ENCODE results near the gene AKAP1. TPM values are rescaled to one million over a fixed set of nuclear protein-coding genes. Genes with fewer than 3 reads are reported as not detected.

The AKAP1 gene, protein sequence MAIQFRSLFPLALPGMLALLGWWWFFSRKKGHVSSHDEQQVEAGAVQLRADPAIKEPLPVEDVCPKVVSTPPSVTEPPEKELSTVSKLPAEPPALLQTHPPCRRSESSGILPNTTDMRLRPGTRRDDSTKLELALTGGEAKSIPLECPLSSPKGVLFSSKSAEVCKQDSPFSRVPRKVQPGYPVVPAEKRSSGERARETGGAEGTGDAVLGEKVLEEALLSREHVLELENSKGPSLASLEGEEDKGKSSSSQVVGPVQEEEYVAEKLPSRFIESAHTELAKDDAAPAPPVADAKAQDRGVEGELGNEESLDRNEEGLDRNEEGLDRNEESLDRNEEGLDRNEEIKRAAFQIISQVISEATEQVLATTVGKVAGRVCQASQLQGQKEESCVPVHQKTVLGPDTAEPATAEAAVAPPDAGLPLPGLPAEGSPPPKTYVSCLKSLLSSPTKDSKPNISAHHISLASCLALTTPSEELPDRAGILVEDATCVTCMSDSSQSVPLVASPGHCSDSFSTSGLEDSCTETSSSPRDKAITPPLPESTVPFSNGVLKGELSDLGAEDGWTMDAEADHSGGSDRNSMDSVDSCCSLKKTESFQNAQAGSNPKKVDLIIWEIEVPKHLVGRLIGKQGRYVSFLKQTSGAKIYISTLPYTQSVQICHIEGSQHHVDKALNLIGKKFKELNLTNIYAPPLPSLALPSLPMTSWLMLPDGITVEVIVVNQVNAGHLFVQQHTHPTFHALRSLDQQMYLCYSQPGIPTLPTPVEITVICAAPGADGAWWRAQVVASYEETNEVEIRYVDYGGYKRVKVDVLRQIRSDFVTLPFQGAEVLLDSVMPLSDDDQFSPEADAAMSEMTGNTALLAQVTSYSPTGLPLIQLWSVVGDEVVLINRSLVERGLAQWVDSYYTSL
- total RNA-seq = 10 to 100 TPM; 30.0 to 33.6 TPM

DNA sequence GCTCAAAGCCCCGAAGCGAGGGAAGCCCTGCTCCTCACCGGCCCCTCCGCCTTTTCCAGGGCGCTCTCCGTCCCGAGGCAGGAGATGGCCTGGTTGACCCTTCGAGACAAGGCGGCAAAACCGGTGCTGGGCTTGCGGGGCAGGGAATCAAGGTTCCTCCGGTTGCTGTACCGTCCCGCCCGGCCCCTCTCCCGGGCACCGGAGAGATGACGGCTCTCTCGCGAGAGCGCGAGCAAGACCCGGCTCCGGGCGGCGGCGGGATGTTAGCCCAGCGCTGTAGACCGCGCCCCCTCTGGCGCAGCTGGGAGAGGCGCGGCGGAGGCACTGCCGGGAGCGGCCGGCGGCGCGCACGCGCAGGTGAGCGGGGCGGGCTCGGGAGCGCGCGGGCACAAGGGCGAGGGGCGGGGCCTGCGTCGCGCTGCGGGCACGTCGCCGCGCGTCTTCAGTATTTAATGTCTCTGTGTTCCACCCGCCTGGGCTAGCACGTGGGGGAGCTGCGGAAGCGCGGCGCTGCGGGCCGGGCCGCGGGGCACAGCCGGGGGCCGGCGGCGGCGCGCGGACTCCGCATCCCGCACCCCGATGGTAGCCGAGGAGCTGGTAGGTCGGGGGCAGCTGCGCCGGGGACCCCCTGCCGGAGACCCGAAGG lies at the start of gene AKAP1:
Gene AKAP1 (plus strand): TSS at position 445 of the 646 bp plus-strand sequence. CDS start 20,219 bp downstream, outside the sequence.
- Mint-ChIP-seq H3K27ac (peak within 1 kb of the TSS; percentile 93), H3K27me3 (ENCODE audit: low read depth) (peaks cover 3% of the 10 kb centered on the region), H3K4me3 (peak within 1 kb of the TSS; percentile 87), H3K9me3 (ENCODE audit: insufficient read depth) (no peaks in the 10 kb centered on the region), H3K4me1 (ENCODE audit: low read depth) (peaks cover 34% of the 10 kb centered on the region), H3K36me3 (ENCODE audit: low read depth) (no peaks in the 10 kb centered on the region)
- peak; percentile 96 for DNase-seq
- ATAC-seq = peak; percentile 92
- POLR2A ChIA-PET = interaction anchor here (0.5 to 2.1 kb wide), 8 partner anchors 15 to 1016 kb away, joined by 3 to 7 read pairs (median 3); partner anchors contain the start of gene TRIM25
- CTCF ChIA-PET = interaction anchor here (1.0 to 1.5 kb wide), 2 partner anchors 265 to 663 kb away, joined by 3 to 4 read pairs; no protein-coding TSS in a partner anchor

DNA sequence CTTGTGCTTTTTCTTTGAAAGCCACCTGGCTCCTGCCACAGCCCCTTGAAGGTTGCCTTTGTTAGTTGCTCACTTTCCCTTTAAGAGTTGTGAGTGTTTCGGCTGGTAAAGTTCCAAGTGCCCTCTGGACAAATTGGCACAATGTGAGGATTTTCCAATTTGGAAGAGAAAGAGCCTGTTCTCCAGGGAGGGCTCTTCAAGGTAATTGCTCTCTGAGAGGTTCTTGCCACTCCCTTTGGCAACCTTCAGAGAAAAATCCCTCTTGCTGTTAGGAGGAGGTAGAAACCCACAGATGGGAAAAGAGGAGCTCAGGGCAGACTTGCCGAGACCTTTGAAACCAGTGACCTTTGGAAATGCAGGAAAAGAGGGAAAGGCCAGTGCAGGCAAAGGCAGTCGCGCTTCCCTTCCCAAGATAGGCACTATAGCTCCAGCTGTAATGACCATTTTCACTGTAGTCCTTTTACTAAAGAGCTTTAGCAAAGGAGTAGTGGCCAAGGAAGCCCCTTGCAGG lies 49.0 kb upstream of the AKAP1 start:
- no peaks in the 10 kb centered on the region for H3K36me3 Mint-ChIP-seq (ENCODE audit: low read depth)
- no peaks in the 10 kb centered on the region for H3K4me1 Mint-ChIP-seq (ENCODE audit: low read depth)
- peaks cover 37% of the 10 kb centered on the region for H3K27me3 Mint-ChIP-seq (ENCODE audit: low read depth)
- CTCF ChIA-PET = no interaction called here
- H3K4me3 Mint-ChIP-seq = no peak overlapping the region
- DNase-seq (no peak), ATAC-seq (no peak)
- POLR2A ChIA-PET = no interaction called here
- H3K9me3 Mint-ChIP-seq (ENCODE audit: insufficient read depth) = no peaks in the 10 kb centered on the region
- no peak overlapping the region for H3K27ac Mint-ChIP-seq

DNA sequence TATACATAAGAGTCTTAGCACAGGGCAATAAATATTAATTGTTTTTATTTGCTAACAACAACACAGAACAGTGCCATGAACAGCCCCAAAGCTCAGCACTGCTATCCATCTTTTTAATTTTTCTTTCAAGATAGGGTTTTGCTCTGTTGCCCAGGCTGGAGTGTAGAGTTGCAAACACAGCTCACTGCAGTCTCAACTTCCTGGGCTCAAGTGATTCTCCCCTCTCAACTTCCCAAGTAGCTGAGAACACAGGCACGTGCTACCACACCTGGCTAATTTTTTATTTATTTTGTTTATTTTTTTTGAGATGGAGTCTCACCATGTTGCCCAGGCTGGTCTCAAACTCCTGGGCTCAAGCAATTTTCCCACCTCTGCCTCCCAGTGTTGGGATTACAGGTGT lies 47.6 kb upstream of the AKAP1 start:
- CTCF ChIA-PET = no interaction called here
- ATAC-seq (no peak), DNase-seq (no peak)
- Mint-ChIP-seq H3K9me3 (ENCODE audit: insufficient read depth) (no peaks in the 10 kb centered on the region), H3K27ac (no peak overlapping the region), H3K4me3 (no peak overlapping the region), H3K4me1 (ENCODE audit: low read depth) (no peaks in the 10 kb centered on the region), H3K36me3 (ENCODE audit: low read depth) (no peaks in the 10 kb centered on the region), H3K27me3 (ENCODE audit: low read depth) (peaks cover 45% of the 10 kb centered on the region)
- POLR2A ChIA-PET = no interaction called here

DNA sequence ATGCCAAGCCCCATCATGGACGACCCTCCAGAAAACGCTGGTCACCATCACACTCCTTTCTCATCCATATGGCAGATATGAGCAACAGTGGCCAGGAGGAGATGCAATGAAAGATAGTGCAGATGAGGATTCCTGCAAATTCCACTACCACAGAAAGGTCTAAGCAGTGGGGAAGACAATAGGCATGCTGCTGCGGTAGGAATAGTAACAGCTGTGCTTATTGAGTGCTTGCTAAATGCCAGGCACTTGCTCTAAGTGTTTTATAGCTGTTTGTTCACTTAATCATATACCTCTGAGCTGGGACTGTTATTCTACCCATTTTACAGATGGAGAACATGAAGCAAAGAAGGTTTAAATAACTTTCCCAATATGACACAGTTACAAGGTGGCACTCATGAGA lies 46.6 kb upstream of the AKAP1 start:
- no peaks in the 10 kb centered on the region for H3K36me3 Mint-ChIP-seq (ENCODE audit: low read depth)
- H3K27me3 Mint-ChIP-seq (ENCODE audit: low read depth) = peaks cover 53% of the 10 kb centered on the region
- ATAC-seq (no peak), DNase-seq (no peak)
- H3K9me3 Mint-ChIP-seq (ENCODE audit: insufficient read depth) = no peaks in the 10 kb centered on the region
- H3K4me1 Mint-ChIP-seq (ENCODE audit: low read depth) = no peaks in the 10 kb centered on the region
- POLR2A ChIA-PET = no interaction called here
- no peak overlapping the region for H3K4me3 Mint-ChIP-seq
- CTCF ChIA-PET = no interaction called here
- H3K27ac Mint-ChIP-seq = no peak overlapping the region

DNA sequence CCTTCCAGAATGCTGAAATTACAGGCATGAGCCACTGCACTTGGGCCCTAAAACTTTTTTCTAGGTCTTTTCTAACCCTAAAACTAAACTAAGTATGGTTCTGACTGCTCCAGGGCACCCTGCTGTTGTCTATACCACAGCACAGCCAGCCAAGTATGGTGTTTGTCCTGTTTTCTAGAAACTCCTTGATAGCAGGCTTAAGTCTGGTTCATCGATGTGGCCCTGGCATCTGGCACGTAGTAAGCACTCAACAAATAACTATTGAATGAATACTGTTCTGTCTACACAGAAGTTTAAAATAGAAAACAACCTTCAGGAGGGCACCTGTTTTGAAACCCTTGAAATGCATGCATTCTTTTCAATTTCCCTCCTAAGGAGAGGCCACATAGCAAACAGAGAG lies 44.5 kb upstream of the AKAP1 start:
- peaks cover 2% of the 10 kb centered on the region for H3K36me3 Mint-ChIP-seq (ENCODE audit: low read depth)
- POLR2A ChIA-PET = no interaction called here
- H3K4me3 Mint-ChIP-seq = no peak overlapping the region
- H3K27me3 Mint-ChIP-seq (ENCODE audit: low read depth) = peaks cover 65% of the 10 kb centered on the region
- no peaks in the 10 kb centered on the region for H3K9me3 Mint-ChIP-seq (ENCODE audit: insufficient read depth)
- peaks cover 6% of the 10 kb centered on the region for H3K4me1 Mint-ChIP-seq (ENCODE audit: low read depth)
- CTCF ChIA-PET = no interaction called here
- DNase-seq (no peak), ATAC-seq (no peak)
- no peak overlapping the region for H3K27ac Mint-ChIP-seq

DNA sequence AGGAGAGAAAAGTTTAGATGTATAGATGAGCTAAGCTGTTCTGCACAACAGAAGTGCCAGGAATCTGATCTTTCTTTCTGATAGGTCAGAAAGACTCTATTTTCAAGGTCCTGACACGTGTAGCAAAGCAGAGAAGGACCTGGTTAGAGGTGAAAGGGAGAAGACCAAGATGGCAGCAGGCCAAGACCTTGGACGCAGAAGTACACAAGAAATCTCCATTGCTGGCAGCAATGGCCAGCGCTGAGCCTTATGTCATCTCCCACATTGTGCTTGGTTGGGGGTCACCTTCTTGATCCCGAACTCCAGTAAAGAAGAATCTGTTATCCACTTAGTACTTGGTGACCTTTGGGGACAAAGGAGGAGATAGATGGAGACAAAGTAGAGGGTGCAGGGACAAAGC lies 41.8 kb upstream of the AKAP1 start:
- DNase-seq (no peak), ATAC-seq (no peak)
- H3K27me3 Mint-ChIP-seq (ENCODE audit: low read depth) = peaks cover 69% of the 10 kb centered on the region
- POLR2A ChIA-PET = no interaction called here
- H3K9me3 Mint-ChIP-seq (ENCODE audit: insufficient read depth) = no peaks in the 10 kb centered on the region
- H3K27ac Mint-ChIP-seq = no peak overlapping the region
- CTCF ChIA-PET = no interaction called here
- H3K4me1 Mint-ChIP-seq (ENCODE audit: low read depth) = peaks cover 27% of the 10 kb centered on the region
- no peak overlapping the region for H3K4me3 Mint-ChIP-seq
- H3K36me3 Mint-ChIP-seq (ENCODE audit: low read depth) = peaks cover 2% of the 10 kb centered on the region

DNA sequence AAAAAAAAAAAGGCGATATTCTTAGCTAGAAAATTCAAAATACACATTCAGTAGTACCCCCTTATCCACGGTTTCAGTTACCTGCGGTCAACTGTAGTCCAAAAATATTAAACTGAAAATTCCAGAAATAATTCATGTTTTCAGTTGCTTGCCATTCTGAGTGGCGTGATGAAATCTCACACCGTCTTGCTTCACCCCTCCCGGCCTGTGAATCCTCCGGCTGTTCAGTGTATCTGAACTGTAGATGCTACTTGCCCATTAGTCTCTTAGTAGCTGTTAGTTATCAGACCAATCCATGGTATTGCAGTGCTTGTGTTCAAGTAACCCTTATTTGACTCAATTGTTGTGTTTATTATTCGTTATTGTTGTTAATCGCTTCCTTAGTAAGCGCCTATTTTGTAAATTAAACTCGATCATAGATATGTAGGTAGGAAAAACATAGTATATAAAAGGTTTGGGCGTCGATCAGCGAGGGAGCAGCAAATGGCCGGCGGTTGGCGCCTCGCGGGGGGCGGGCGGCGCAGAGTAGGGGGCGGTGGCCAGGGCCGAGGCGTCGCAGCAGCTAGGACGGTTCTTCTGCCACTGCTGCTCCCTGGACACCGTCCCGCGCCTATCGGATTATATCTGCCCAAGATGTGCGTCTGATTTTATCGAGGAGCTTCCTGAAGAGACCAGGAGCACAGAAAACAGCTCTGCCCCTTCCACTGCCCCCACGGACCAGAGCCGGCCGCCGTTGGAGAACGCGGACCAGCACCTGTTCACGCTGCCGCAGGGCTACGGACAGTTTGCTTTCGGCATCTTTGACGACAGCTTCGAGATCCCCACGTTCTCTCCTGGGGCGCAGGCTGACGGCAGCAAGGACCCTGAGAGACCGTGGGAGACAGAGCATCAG lies 39.8 kb upstream of the AKAP1 start:
- Mint-ChIP-seq H3K36me3 (ENCODE audit: low read depth) (peaks cover 2% of the 10 kb centered on the region), H3K27ac (no peak overlapping the region), H3K4me1 (ENCODE audit: low read depth) (peaks cover 27% of the 10 kb centered on the region), H3K4me3 (peak overlapping the region; percentile 64), H3K9me3 (ENCODE audit: insufficient read depth) (no peaks in the 10 kb centered on the region), H3K27me3 (ENCODE audit: low read depth) (peaks cover 59% of the 10 kb centered on the region)
- ChIA-PET POLR2A (no interaction called here), CTCF (no interaction called here)
- ATAC-seq (no peak), DNase-seq (no peak)

DNA sequence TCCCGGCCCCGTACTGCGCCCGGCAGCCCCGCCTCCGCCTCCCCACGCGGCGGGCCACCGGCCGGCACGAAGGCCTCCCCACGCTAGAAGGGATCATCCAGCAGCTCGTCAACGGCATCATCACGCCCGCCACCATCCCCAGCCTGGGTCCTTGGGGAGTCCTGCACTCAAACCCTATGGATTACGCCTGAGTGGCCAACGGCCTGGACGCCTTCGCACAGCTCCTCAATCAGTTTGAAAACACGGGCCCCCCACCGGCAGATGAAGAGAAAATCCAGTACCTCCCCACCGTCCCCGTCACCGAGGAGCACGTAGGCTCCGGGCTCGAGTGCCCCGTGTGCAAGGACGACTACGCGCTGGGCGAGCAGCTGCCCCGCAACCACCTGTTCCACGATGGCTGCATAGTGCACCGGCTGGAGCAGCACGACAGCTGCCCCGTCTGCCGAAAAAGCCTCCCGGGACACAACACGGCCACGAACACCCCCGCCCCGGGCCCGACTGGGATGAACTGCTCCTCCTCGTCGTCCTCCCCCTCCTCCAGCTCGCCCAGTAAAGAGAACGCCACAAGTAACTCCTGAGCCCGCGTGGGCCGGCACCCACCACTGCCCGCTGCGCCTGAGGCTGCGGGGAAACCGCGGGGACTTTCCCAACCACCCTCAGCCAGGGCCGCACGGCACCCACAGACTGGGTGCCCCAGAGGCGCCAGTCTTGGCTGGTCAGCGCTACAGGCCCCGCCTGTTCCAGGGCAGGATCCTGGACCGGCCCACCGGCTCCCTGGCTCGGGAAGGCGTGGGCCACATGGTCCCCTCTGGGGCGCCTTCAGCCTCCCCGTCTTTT lies 39.0 kb upstream of the AKAP1 start:
- Mint-ChIP-seq H3K9me3 (ENCODE audit: insufficient read depth) (no peaks in the 10 kb centered on the region), H3K36me3 (ENCODE audit: low read depth) (peaks cover 2% of the 10 kb centered on the region), H3K27ac (no peak overlapping the region), H3K27me3 (ENCODE audit: low read depth) (peaks cover 59% of the 10 kb centered on the region), H3K4me1 (ENCODE audit: low read depth) (peaks cover 27% of the 10 kb centered on the region), H3K4me3 (peak overlapping the region; percentile 64)
- ATAC-seq (peak; percentile 73), DNase-seq (peak; percentile 32)
- POLR2A ChIA-PET = no interaction called here
- CTCF ChIA-PET = interaction anchor here (0.7 kb wide), 1 partner anchor 36 kb away, joined by 3 read pairs; no protein-coding TSS in a partner anchor

DNA sequence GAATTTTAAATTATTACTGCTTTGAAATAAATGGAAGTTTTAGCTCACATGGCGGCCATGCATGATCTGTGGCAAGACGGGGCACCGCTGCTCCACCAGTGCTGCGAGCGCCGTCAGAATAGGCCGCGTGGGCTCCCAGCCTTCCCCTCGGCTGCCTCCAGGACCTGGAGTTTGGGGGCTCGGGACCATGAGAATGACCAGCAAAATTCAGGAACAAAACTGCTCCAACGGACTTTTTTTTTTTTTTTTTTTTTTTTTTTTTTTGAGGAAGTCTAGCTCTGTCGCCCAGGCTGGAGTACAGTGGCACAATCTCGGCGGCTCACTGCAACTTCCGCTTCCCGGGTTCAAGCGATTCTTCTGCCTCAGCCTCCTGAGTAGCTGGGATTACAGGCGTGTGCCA lies 38.3 kb upstream of the AKAP1 start:
- CTCF ChIA-PET = interaction anchor here (2.6 kb wide), 1 partner anchor 37 kb away, joined by 10 read pairs; no protein-coding TSS in a partner anchor
- Mint-ChIP-seq H3K27me3 (ENCODE audit: low read depth) (peaks cover 57% of the 10 kb centered on the region), H3K4me3 (peak overlapping the region; percentile 64), H3K9me3 (ENCODE audit: insufficient read depth) (no peaks in the 10 kb centered on the region), H3K27ac (no peak overlapping the region), H3K4me1 (ENCODE audit: low read depth) (peaks cover 27% of the 10 kb centered on the region), H3K36me3 (ENCODE audit: low read depth) (peaks cover 2% of the 10 kb centered on the region)
- DNase-seq = no peak
- ATAC-seq = no peak
- POLR2A ChIA-PET = interaction anchor here (0.6 kb wide), 1 partner anchor 44 kb away, joined by 3 read pairs; no protein-coding TSS in a partner anchor

DNA sequence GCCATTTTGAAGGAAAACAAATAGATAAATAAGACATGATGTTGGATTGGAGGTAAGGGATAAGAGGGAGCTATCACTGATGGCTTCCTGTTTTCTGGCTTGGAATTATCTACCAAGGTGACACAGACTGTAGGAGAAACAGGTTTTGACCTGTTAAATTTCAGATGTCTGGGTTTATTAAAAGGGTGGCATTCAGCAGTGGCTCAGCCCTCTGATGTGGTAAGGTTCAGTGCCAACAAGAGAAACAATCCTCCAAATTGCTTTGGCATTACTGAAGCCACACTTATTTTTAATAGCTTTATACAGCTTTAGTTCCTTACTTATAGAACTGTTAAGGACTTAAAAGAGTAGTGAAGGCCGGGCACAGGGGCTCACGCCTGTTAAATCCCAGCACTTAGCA lies 37.0 kb upstream of the AKAP1 start:
- DNase-seq (no peak), ATAC-seq (no peak)
- H3K36me3 Mint-ChIP-seq (ENCODE audit: low read depth) = peaks cover 2% of the 10 kb centered on the region
- H3K27me3 Mint-ChIP-seq (ENCODE audit: low read depth) = peaks cover 53% of the 10 kb centered on the region
- no peak overlapping the region for H3K27ac Mint-ChIP-seq
- H3K9me3 Mint-ChIP-seq (ENCODE audit: insufficient read depth) = no peaks in the 10 kb centered on the region
- ChIA-PET POLR2A (interaction anchor here (0.9 kb wide), 1 partner anchor 24 kb away, joined by 3 read pairs; no protein-coding TSS in a partner anchor), CTCF (interaction anchor here (1.8 to 2.6 kb wide), 2 partner anchors 12 to 38 kb away, joined by 4 to 10 read pairs; no protein-coding TSS in a partner anchor)
- peaks cover 27% of the 10 kb centered on the region for H3K4me1 Mint-ChIP-seq (ENCODE audit: low read depth)
- no peak overlapping the region for H3K4me3 Mint-ChIP-seq
